GM20431 (cell line): ENCODE measurements around the gene BTNL8.

Source experiments
- in situ Hi-C: fragments of 300-500 bp; cut with MseI, MboI; formaldehyde crosslinking; loops from one replicate; pipeline ENCODE4 v1.15.0; 2020; ENCODE audit warnings: low sequenced_read_pairs; ENCODE audit not compliant: unreplicated experiment

The BTNL8 gene, protein sequence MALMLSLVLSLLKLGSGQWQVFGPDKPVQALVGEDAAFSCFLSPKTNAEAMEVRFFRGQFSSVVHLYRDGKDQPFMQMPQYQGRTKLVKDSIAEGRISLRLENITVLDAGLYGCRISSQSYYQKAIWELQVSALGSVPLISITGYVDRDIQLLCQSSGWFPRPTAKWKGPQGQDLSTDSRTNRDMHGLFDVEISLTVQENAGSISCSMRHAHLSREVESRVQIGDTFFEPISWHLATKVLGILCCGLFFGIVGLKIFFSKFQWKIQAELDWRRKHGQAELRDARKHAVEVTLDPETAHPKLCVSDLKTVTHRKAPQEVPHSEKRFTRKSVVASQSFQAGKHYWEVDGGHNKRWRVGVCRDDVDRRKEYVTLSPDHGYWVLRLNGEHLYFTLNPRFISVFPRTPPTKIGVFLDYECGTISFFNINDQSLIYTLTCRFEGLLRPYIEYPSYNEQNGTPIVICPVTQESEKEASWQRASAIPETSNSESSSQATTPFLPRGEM

GRCh38 chr5:180898621-180899246 lies at the start of gene BTNL8:
TSS of gene BTNL8 (plus strand) at chr5:180899159. CDS start at chr5:180899311, 152 bp downstream.
- in situ Hi-C loops = no loop called here

- in situ Hi-C loops = no loop called here
Observed at GRCh38 chr5:180849827-180850226, 49.1 kb upstream of the BTNL8 start.

- in situ Hi-C loops = no loop called here
Observed at GRCh38 chr5:180850434-180851078, 48.4 kb upstream of the BTNL8 start.

DNA sequence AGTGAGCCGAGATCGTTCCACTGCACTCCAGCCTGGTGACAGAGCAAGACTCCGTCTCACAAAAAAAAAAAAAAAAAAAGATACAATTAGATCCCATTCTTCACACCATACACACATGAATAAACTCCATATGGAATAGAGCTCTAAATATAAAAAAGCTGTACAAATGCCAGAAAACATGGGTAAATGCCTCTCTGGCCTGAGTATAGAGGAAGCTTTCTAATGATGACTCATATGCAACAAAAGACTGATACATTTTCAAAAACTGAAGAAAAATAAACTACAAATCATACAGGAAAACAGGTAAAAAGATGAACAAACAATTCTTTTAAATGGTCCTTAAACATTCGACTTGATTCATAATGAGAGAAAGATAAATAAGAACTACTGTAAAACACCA lies 46.5 kb upstream of the BTNL8 start:
- in situ Hi-C loops = no loop called here

GRCh38 chr5:180853121-180853847 lies 45.7 kb upstream of the BTNL8 start:
- in situ Hi-C loops = no loop called here

GRCh38 chr5:180853848-180854176 lies 45.1 kb upstream of the BTNL8 start:
- in situ Hi-C loops = no loop called here

GRCh38 chr5:180858586-180858985 lies 40.4 kb upstream of the BTNL8 start:
- in situ Hi-C loops = no loop called here

DNA sequence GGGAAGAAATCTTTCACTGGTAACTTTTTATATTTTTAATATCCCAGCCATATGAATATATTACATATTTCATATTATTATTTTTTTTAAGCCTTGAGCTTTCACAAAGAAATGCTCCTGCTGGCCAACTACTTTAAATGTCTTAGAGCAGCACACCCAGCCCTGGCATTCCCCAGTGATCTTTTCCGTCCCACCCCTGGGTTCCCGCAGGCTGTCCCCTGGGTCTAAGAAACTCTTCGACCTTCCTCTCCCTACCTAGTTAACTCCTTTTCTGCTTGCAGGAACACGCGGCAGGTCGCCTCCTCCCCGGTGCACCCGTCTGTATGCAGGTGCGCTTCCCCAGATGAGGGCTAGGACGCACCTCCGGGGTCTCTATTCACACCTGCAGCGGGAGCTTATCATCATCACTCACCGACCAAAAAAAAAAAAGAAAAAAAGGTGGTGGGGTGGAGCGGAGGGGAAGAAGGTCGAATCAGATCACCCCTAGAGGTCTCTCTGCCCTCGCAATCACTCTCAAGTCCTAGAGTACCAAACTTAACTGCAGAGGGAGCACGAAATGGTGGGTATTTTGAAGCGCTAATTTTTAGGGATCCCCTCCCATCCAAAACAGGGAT lies 38.6 kb upstream of the BTNL8 start:
- in situ Hi-C loops = no loop called here

DNA sequence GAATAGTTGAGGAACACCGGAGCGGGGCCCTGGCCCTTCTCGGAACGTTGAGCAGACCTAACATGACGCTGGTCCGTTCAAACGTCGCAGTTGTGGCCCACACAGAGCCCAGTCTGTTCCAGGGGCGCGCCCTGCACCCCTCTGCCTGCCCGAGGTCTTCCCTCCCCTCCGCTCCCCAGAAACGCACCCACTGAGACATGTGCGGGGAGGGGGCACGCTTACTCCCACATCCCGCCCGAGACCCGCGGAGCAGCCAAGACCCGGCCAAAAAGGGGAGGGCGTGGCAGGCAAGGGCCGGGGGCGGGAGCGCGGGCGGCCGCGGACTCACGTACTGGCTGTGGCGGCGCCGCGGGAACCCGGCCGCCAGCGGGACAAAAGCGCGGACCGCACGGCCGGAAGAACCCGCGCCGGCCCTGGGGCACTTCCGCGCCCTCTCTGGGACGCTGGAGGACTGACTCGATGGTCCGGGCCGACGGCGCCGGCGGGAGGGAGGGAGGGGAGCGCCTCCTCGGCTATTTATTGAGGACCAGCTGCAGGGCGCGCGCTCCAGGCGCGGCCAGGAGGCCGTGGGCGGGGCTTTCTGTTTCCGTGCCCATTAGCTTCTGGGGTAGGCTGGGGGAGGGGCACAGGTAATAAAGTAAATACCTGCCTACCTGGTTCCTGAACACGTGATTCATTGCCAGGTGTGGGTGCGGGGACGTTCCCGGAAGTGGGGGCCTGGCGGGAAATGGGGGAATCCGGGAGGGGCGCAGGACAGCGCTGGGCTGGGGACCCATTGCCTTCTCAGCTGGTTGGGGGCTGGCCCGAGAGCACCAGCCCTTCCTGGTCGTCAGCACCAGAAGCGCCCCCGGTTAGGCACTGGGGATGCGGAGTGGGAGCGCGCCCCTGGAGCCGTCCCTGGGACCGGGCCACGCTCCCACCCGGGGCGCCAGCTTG lies 37.8 kb upstream of the BTNL8 start, which contains the start of gene ZFP62:
ZFP62 (minus strand) TSS at position 390 of the 936 bp plus-strand sequence; CDS start at position 333, 57 bp downstream.
- in situ Hi-C loops = no loop called here

GRCh38 chr5:180862645-180863044 lies 36.3 kb upstream of the BTNL8 start:
- in situ Hi-C loops = no loop called here

DNA sequence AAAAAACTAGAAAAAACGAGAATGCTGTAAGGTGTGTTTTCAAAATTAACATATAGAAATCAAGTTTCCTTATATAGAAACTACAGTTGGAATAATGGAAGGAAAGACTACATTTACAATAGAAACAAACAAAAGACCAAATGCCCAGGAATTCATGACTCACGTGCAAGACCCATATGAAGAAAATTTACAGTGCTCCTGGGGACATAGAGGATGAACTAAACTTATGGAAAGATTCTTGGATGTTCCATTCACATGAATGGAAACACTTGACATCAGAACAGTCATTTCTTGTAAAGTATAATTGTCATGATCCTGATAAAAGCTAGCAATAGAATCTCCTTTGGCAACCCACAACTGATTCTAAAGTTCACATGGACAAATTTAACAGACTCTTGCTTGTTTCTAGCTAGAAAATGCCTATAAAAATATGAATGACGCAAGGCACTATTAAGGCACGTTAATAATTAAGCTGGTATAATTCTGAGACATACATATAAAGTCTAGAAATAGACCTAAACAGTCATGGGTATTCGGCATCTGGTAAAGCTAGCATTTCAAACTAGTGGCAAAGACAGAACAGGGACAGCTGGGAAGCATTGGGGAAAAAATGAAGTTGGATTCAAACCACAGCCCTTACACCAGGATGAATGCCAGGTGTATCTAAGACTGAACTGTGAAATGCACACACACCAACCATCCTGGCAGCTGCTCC lies 32.8 kb upstream of the BTNL8 start:
- in situ Hi-C loops = no loop called here

- in situ Hi-C loops = no loop called here
Observed at GRCh38 chr5:180866985-180867384, 32.0 kb upstream of the BTNL8 start.

- in situ Hi-C loops = no loop called here
Observed at GRCh38 chr5:180868960-180869359, 30.0 kb upstream of the BTNL8 start.

DNA sequence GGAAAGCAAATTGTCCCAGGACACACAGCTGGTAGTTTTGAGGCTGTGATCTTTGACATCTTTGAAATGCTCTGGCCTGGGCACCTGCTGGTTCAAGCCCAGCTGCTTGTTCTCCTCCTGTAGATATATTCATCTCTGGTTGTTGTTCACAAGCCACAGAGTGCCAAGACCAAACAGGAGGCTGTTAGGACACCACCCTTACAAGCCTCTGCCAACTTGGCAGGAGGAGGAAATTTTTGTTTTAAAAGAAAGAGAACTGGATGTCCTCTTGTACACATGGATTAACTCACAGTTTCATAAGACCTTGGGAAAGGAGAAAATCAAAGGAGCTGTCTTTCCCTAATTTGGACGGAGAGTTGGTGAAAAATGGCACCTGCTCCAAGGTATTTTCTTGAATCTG lies 29.4 kb upstream of the BTNL8 start:
- in situ Hi-C loops = no loop called here

DNA sequence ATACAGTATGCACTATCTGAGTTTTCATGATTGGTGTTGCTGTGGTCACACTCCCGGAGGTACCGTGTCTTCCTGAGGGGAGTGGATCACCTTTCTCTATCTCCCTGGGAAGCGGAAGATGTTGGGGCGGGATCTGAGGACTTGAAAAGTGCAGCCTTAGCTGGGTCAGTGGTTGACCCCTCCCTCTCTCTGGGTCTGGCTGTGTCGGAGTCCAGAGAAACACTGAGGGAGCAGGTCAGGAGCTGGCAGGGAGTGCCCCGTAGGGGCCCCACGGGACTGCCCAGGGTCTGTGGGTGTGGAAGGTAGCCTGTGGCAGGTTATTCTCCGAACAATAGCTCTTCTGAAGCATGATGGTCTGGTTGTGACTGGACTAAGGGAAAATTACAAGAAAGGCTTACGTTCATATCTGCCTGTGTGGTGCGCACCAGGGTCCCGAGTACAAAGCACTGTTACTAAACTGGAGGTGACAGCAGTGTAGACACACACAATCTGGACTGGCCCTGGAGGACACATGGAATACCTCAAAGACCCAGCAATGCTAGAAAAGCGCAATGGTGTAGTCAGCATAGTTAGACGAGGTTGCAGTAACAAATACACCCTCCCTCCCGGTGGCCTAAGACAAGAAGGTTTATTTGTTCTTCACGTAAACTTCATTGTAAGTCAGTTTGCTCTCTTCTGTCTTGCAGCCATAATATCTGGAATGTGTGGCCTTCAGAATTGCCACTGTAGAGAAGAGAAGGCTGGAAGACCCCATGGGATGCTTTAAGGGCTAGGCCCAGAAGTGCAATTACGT lies 28.5 kb upstream of the BTNL8 start:
- in situ Hi-C loops = no loop called here

DNA sequence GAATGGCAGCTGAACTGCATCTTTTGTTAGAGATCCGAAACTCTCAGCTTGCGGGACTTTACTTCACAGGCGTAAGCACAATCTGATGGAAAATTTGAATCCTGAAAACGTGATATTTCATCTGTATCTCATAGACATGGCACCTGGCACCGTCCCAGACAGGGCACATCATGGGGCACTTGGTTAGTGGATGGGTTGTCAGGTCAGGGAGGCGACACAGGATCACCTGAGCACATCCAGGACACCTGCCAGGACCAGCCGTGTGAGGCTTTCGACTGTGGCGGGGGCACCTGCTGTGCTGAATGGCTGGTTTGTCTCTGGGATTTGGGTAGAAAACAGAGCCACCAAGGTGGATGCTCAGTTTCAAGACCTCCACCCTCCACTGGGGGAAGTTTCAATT lies 26.5 kb upstream of the BTNL8 start:
- in situ Hi-C loops = no loop called here
